Measurements from ENCODE around the gene CFAP410.

CFAP410 gene

GRCh38 chr21:44330698-44331097 is 8.5 kb downstream of the CFAP410 start:
- DNase-seq (ENCODE audit: low read depth) = no peak

DNA sequence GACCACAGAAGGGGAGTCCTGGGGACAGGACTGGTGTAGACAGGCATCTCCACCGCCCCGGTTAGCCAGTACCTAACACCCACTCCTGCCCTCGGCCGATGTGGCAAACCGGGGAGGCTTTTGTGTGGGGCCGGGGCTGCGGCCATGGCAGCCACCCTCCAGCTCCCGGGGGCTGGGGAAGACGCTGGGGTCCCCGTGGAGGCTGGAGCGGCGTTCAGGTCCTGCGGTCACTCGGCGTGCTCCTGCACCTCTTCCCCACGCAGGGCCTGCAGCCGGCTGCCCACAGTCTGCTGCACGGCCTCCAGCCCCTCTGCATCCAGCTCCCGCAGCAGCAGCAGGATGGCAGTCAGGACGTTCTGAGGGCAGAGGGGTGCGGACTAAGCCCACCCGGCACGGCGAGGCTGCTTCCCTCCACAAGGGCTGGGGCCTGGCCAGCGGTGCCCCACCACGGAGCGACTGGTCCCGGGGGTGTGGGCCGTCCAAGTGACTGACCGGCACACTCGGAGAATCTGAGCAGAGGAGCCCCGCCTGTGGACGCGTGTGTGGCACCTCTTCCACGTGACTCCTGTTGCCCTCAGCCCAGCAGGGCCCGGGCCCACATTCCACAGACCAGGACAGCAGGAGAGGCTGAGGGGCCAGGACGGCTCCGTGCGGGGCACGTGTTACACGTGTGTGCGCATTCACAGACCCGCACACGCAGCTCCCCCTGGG is 9.1 kb downstream of the CFAP410 start:
- no peak for DNase-seq (ENCODE audit: low read depth)

DNA sequence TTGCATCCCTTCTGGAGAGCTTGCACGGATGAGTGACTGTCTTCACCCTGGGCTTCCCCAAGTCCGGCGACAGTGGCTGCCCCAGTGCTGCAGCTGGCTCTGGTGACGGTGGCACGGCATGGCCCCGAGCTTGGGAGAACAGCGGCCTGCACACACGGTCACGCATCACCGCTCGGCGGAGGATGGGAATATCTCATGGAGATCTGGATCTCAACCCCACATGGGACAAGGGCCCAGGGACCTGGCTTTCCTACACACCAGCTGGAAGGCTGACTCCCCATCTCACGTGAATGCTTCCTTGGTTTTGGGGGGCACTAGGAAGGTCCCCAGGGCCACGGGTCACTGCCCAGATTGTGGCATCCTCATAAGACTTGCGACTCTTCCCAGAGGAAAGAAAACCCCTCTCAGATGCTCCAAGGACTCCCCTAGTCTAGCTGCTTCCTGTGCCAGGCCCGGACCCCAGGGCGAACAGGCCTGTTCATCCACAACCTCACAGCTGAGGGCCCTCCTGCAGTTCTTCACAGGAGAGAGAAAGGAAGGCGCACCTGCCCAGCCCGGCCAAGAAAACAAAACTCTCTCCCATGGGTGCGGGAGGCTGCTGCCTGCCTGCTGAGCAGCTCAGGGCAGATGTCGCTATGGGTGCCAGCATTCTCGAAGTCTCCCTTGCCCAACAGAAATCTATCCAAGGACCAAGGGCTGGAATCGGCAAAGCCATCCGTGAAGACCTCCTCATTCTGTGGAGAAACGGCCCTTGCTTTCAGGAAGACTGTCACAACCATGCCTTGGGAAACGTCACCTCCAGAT is 9.9 kb downstream of the CFAP410 start:
- DNase-seq (ENCODE audit: low read depth) = no peak

GRCh38 chr21:44328242-44328895 is 10.8 kb downstream of the CFAP410 start:
- DNase-seq (ENCODE audit: low read depth) = no peak

GRCh38 chr21:44327603-44327974 is 11.6 kb downstream of the CFAP410 start:
- no peak for DNase-seq (ENCODE audit: low read depth)

GRCh38 chr21:44326716-44327602 is 12.2 kb downstream of the CFAP410 start:
- no peak for DNase-seq (ENCODE audit: low read depth)

DNA sequence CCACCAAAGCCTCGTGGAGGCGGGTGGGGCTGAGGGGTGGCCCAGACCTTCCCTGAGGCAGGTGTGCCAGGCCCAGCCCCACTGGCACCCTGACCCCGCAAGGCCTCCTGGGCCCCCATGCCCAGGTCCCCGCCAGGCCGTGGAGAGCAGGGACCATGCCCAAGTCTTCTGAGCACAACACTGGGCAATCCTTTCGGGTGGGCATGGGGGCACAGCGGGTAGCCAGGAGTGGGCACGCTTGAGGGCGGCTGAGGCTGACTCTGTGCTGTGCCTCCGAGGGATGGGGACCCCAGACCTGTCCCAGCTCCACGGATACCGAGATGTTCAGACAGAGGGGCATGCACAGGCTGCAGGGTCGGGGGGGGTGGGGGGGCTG is 12.9 kb downstream of the CFAP410 start:
- no peak for DNase-seq (ENCODE audit: low read depth)

GRCh38 chr21:44325386-44326271 is 13.6 kb downstream of the CFAP410 start:
- no peak for DNase-seq (ENCODE audit: low read depth)

GRCh38 chr21:44324854-44325107 is 14.4 kb downstream of the CFAP410 start:
- no peak for DNase-seq (ENCODE audit: low read depth)

- no peak for DNase-seq (ENCODE audit: low read depth)
These were observed 14.9 kb downstream of the CFAP410 start for GRCh38 chr21:44324106-44324853.

DNA sequence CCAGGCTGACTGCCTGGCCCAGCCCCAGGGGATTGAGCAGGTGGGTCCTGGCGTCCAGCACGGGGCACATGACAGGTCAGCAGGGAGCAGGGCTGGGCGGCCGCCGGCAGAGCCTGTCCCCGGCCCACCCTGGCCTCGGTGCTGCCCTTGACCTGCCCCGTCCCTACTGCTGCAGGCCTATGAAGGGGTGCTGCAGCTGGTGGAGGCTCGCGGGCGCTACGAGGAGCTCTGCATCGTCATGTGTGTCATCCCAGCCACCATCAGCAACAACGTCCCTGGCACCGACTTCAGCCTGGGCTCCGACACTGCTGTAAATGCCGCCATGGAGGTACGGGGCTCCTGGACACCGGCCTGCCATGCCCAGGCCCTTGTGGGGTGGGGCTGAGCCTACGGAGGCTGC is 15.6 kb downstream of the CFAP410 start:
- no peak for DNase-seq (ENCODE audit: low read depth)

DNA sequence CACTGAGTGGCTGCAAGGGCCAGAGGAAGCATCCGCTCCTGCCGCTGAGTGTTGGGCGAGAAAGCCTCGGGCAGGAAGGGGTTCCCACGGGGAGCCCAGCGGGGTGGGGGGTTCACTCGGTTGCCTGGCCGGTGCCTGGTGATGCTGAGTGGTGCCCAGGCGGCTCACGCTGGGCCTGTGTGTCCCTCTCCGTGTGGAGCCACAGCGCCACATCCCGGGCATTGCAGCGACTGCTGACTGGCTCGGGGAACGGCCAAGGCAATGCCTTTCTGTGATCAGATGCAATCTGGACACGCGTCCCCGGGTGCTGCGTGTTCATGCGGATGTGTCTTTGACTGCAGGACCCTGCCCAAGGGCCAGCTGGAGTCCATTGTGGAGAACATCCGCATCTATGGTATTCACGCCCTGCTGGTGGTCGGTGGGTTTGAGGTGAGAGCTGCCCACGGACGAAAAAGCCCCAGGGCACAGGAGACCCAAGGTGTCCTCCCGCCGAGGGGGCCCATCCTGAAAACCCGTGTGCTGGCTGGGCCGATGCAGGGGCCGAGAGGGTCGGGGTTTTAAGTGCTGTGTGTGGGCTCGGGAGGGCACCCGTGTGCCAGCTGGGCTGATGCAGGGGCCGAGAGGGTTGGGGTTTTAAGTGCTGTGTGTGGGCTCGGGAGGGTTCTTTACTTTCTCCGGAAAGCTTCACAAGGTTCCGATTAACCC is 16.4 kb downstream of the CFAP410 start:
- DNase-seq (ENCODE audit: low read depth) = no peak

GRCh38 chr21:44321846-44322450 is 17.2 kb downstream of the CFAP410 start:
- no peak for DNase-seq (ENCODE audit: low read depth)

- no peak for DNase-seq (ENCODE audit: low read depth)
These were observed 18.3 kb downstream of the CFAP410 start for GRCh38 chr21:44320847-44321246.

DNA sequence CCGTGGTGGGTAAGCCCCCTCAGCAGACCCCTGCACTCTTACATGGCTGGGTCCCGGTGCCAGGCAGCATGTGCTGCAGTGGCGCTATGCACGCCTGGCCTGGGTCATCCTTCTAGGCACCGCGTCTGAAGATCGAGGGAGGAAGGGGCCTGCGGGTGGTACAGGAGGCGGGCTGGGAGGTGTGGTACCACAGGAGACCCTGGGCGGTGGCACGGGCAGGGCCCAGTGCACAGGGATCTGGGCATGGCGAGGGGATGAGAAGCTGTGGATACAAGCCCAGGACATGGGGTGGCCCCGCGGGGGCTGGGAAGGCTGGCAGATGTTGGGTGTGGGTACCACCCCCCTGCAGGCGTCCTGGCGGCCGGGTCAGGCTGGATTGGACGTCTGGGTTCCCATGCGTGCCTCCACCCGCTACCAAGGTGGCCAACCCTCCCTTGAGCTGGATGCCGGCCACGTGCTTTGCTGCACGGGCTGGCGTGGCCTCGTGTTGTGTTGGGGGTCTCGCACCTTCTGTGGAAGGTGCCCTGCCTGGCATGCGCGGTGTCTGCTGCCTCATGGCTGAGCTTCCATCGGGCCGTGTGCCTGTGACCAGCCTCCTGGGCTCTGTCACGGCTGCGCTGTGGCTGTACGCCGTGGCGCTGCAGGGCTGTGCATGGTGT is 19.7 kb downstream of the CFAP410 start:
- DNase-seq (ENCODE audit: low read depth) = no peak

GRCh38 chr21:44318489-44319285 is 20.5 kb downstream of the CFAP410 start:
- no peak for DNase-seq (ENCODE audit: low read depth)

GRCh38 chr21:44317871-44318270 is 21.3 kb downstream of the CFAP410 start:
- no peak for DNase-seq (ENCODE audit: low read depth)

DNA sequence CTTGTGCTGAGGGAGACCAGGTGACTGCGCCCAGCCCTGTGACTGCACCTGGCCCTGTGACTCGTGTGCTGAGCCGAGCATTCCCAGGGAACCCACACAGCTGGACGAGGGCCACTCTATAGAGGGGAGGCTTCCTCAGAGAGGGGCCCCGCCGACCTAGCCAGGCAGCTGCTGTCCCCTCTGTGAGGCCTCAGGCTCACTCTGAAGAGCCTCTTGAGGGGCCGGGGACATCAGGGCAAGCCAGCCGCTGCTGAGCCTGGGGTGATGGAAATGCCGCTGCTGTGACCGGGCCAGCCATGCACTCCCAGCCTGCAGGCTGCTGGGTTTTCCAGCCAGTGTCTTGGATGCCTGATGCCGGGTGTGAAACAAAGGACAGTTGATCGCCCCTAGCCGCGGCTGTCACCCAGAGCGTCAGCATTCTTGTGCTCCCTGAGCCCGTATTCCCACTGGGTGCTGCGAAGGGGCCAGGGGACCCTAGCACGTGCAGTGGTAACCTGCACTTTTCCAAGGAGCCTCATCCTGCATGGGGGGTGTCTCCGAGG is 21.9 kb downstream of the CFAP410 start:
- DNase-seq (ENCODE audit: low read depth) = no peak
